Endothelial cell of hepatic sinusoid (primary cell): Measurements from ENCODE around the gene ZNF444.
"Not testable (repeated sequence)": the region's sequence is repeated elsewhere in the genome, so short reads cannot be mapped to it uniquely, and the experiment has no call there.

Source experiments
- in situ Hi-C: cut with HindIII; loops from 2 replicates; pipeline ENCODE4 v1.10.0; 2017; ENCODE audit warnings: low sequenced_read_pairs

Gene ZNF444

DNA sequence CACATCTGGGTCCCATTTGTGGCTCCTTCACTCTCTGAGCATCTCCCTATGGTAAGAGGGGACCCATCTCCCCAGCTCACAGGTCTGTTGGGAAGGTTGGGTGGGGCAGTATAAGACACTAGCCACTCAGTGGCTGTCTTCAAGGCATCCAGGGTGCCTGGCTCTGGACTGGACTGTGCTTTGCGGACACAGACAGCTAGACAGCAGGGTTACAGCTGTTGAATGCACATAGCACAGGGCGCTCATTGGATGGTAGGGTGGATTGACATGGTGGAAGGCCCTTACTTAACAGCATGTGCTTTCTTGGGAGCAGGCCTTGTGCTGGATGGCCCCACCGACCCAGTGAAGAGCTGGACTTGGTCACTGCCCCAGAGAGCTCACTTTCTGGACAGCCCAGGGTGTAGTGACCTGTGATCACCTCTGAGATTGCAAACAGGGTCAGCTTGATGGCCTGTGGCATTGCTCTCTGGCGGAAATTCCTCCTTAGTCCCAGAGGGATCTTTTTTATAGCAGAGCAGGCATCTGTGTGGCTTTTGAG is 1.9 kb downstream of the ZNF444 start:
- in situ Hi-C loops = no loop called here

DNA sequence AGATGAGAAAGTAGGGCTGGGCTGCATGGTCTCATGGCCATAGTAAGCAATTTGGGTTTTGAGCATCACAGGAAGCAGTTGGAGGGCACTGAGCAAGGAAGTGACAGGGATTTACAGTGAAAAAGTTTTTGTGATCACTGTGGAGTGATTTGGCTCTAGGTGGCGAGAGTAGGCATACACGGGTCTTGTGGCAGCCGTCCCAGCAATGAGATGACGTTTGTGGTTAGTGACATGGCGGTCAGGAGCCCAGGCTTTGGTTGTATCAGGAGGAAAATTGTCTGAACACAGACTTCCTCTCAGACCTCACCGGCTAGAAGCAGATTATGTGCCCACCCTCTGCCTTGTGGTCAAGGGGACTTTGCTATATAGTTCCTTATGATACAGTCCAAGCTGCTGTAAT is 3.3 kb downstream of the ZNF444 start:
- in situ Hi-C loops = no loop called here

DNA sequence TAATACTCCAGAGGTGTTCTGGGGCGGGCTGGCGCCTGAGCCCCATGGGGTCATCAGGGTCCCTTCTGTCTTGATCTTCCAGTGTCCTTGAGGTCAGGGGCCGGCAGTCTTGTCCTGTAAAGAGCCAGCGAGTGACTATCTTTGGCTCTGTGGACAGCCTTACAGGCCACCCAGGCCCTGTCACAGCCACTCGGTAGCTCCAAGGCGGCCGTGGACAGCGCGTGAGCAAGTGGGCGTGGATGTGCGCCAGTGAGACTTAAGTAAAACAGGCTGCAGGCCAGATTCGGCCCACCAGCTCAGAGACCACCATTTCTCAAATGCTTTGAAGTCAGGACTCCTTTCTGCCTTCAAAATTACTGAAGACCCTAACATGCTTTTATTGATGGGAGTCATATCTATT is 3.7 kb downstream of the ZNF444 start:
- in situ Hi-C loops = no loop called here

DNA sequence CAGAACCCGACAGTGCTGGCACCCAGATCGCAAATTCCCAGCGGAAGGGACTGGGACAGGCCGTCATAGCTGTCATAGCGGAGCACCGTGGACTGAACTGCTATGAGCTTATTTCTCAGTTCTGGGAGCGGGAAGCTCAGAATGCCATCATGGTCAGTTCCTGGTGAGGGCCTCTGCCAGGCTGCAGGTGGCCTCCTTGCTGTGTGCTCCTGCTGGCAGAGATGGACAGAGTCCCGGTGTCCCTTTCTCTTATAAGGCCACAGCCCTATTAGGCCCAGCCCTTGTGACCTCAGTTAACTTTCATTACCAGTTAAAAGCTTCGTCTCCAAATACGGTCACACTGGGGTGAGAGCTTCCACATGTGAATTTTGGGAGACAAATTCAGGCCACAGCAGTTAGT is 4.6 kb downstream of the ZNF444 start:
- in situ Hi-C loops = no loop called here

DNA sequence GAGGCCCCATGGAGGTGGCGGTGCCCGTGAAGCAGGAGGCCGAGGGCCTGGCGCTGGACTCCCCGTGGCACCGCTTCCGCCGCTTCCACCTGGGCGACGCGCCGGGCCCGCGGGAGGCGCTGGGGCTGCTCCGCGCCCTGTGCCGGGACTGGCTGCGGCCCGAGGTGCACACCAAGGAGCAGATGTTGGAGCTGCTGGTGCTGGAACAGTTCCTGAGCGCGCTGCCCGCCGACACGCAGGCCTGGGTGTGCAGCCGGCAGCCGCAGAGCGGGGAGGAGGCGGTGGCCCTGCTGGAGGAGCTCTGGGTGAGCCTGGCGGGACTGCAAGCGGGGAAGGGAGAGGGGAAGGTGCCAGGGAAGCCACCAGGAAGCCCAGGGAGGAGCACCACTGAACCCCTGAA is 5.8 kb downstream of the ZNF444 start:
- in situ Hi-C loops = no loop called here

DNA sequence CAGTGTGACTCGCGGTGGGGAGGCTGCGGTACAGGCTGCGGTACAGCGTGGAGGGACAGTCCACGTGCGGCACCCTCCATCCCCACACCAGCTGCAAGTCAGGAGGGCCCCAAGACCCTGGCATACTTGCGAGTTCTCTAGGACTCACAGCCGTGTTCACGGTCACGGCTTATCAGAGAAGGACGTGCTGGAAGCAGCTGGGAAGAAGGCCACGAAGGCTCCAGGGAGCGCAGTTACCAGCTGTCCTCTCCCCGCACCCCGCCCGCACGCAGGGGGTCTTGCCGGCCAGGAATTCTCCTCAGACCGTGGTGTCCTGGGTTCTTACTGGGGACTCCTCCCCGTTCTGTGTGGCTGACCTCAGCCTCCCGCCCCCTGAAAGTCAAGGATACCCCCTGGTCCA is 6.2 kb downstream of the ZNF444 start:
- in situ Hi-C loops = no loop called here

DNA sequence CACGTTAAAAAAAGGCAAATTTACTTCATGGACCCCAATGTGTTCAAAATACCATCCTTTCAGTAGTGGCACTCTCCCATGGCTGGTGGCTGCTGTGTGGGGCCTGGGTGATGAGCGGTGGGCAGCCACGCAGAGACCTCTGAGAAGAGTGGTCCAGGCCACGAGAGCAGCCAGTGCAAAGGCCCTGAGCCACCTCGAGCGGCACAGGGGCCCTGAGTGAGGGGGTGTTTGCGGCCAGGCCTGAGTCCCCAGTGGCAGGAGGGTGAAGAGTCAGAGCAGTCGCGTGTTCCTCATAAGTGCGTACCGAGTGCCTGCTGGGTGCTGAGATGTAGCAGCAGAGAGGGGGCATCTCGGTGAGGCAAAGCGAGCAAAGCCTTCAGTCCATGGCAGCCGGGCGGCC is 7.0 kb downstream of the ZNF444 start:
- in situ Hi-C loops = no loop called here

DNA sequence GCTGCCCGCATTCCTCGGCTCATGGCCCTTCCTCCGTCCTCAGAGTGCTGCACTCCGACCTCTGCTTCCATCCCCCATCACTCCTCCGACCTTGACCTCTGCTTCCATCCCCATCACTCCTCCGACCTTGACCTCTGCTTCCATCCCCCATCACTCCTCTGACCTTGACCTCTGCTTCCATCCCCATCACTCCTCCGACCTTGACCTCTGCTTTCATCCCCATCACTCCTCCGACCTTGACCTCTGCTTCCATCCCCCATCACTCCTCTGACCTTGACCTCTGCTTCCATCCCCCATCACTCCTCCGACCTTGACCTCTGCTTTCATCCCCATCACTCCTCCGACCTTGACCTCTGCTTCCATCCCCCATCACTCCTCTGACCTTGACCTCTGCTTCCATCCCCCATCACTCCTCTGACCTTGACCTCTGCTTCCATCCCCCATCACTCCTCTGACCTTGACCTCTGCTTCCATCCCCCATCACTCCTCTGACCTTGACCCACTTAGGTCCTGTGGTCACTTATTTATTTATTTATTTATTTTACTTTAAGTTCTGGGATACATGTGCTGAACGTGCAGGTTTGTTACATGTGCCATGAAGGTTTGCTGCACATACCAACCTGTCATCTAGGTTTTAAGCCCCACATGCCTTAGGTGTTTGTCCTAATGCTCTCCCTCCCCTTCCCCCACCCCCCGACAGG is 8.0 kb downstream of the ZNF444 start:
- in situ Hi-C loops = not testable (repeated sequence)

DNA sequence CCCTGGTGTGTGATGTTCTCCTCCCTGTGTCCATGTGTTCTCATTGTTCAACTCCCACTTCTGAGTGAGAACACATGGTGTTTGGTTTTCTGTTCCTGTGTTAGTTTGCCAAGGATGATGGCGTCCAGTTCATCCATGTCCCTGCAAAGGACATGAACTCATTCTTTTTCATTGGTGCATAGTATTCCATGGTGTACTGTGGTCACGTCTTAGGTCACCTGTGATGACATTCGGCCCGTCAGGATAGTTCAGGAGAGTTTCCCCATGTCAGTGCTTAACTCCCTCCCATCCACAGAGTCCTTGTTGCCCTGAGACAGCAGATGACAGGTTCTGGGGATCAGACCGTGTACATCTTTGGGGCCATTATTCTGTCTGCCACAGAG is 8.6 kb downstream of the ZNF444 start:
- in situ Hi-C loops = no loop called here

DNA sequence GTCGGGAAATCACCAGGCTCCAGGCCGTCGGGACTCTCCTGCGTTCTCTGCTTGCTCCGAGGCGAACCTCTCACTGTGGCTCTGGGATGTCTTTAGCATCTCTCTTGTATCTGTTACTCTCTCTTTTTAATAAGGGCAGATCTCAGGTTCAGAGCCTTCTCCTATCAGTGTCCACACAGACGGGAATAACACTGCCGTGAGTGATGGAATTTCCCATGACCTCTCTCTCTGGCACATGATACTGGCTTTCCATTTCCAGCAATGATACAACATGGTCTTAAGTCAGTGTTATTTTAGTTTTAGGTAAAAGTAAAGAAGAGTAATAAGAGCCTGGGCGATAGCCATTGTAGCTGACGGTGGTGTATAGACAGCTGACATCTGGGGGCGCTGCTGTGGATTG is 9.3 kb downstream of the ZNF444 start:
- in situ Hi-C loops = no loop called here

DNA sequence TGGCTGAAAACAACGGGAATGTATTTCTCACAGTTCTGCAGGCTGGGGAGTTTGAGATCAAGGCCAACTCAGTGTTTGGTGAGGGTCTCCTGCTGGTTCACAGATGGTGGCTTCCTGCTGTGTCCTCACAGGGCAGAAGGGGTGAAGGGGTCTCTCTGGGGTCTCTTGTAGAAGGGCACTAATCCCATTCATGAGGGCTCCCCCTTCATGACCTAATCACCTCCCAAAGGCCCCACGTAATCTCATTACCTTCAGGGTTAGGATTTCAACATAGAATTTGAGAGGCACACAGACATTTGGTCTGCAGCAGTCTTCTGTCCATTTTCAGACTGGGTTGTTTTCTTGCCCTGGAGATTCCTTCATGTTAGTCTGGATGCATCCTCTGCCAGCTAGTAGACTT is 11.6 kb downstream of the ZNF444 start:
- in situ Hi-C loops = no loop called here

DNA sequence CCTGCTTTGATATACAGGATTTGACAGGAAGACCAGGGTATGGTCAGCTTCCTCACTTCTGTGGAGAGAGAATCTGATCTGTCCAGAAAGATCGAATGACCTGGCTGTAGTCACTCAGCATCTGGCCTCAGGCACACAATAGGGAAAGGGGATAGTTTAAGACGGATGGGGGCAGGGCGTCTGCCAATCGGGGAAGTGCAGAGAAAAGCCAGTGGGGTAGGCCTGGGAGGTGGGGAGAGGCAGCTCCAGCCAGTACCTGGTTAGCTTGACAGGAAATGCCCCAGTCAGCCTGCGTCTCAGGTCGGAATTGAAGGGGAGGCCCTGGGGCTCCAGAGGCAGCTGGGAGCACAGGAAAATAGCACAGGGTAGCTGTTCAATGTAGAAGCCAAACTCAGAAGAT is 12.4 kb downstream of the ZNF444 start:
- in situ Hi-C loops = no loop called here

DNA sequence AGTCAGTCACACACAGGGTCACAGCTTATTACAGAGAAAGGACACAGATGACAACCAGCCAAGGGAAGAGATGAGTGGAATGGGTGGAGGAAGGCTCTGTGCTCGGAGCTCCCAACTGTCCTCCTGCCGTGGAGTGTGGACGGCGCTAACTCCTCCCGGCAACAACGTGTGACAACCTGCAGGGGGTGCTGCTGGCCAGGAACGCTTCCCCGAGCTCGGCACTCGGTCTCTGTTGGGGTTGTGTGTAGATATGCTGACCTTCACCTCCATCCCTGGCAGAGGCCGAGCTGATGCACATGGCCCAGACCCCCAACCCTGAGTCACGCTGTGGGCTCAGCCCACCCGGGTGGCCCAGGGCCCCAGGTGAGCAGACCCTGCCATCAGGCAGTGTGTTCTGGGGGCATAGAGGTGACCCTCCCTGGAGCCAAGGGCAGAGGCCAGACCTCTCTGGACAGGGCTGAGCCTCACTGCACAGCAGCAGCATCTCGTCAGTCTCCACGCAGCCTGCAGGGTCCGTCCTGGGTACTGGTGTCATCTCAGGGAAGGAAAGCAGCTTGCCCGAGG is 14.1 kb downstream of the ZNF444 start:
- in situ Hi-C loops = loop anchor here (5.0 kb wide), 1 partner anchor 58 kb away; no protein-coding TSS in a partner anchor

DNA sequence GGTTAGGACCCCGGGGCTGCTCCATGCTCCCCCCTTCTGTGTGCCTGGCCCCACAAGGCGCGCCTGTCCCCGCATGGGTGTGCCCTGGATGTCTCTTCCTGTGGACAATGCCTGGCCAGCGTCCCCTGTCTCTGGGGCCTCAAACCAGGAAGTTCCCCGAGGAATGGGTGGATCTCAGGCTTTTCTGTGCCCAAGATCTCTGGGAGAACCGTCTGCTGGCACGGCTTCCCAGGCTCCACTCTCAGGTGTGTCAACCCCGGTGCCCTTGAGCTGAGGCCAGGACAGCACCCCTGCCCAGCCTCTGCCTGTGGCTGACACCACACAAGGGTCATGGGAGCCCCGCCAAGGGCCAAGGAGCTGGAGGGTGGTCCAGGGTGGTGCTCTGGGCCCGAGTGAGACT is 15.7 kb downstream of the ZNF444 start:
- in situ Hi-C loops = loop anchor here (5.0 kb wide), 1 partner anchor 59 kb away; no protein-coding TSS in a partner anchor

DNA sequence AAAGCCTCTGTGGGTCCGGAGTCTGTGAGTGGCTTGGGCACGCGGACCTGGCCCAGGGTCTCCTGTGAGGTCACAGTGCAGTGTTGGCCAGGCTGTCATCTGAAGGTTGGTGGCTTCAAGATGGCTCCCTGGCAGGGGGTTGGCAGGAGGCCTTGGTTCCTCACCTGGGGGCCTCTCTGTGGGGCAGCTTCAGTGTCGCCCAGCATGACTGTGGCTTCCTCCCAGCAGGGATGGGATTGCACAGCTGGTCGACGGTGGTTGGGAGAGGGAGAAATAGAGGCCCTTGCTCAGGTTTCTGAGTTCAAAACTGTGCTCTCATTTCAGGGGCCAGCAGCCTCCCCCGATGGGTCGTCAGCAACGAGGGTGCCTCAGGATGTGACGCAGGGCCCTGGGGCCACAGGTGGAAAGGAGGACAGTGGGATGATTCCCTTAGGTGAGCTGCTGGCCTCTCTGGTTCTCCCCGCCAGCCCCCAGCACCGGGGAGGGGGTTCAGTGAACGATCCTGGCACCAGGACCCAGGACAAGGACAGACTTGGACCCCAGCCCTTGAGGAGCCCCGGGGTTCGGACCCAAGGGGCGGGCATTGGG is 17.2 kb downstream of the ZNF444 start:
- in situ Hi-C loops = loop anchor here (5.0 kb wide), 1 partner anchor 61 kb away; no protein-coding TSS in a partner anchor

DNA sequence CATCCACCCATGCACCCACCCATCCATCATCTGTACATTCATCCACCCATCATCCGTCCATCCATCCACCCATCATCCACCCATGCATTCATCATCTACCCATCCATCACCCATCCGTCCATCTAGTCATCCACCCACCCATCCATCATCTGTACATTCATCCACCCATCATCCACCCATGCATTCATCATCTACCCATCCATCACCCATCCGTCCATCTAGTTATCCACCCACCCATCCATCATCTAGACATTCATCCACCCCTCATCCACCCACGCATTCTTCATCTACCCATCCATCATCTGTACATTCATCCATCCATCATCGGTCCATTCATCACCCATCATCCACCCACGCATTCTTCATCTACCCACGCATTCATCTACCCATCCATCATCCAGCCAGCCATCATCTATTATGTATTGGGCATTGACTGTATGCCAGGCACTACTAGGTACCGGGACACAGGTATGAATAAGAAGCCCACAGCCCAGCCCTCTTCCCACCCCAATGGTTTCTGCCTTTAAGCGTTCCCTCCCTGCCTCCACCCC is 18.0 kb downstream of the ZNF444 start:
- in situ Hi-C loops = loop anchor here (5.0 kb wide), 1 partner anchor 62 kb away; no protein-coding TSS in a partner anchor

DNA sequence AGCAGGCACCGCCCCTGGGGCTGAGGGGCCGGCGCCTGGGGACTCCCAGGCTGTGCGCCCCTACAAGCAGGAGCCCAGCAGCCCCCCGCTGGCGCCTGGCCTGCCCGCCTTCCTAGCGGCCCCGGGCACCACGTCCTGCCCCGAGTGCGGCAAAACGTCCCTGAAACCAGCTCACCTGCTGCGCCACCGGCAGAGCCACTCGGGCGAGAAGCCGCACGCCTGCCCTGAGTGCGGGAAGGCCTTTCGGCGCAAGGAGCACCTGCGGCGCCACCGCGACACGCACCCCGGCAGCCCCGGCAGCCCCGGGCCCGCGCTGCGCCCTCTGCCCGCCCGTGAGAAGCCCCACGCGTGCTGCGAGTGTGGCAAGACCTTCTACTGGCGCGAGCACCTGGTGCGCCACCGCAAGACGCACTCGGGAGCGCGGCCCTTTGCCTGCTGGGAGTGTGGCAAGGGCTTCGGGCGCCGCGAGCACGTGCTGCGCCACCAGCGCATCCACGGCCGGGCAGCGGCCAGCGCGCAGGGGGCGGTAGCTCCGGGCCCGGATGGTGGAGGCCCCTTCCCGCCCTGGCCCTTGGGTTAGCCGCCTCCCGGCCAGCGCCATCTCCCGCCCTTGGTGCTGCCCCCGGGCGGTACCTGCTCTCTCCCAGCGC is 18.7 kb downstream of the ZNF444 start:
- in situ Hi-C loops = loop anchor here (5.0 kb wide), 1 partner anchor 62 kb away; no protein-coding TSS in a partner anchor

DNA sequence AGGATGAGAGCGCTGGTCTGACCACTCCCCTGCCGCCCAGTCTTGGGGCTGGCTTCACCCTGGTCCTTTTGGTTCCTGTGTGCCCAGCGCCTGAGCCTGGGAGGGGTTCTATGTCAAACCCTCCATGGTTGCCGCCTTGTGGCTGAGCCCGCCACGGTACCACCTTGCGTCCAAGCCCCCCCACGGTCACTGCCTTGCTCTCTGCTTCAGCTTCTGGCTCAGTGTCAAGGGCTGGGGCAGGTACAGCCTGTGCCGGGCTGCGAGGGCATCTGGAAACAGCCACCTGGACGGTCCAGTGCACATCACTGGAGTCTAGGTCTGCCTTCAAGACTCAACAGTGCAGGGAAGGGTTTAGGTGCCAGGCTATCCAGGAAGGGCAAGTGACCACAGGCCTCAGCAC is 20.4 kb downstream of the ZNF444 start:
- in situ Hi-C loops = no loop called here

DNA sequence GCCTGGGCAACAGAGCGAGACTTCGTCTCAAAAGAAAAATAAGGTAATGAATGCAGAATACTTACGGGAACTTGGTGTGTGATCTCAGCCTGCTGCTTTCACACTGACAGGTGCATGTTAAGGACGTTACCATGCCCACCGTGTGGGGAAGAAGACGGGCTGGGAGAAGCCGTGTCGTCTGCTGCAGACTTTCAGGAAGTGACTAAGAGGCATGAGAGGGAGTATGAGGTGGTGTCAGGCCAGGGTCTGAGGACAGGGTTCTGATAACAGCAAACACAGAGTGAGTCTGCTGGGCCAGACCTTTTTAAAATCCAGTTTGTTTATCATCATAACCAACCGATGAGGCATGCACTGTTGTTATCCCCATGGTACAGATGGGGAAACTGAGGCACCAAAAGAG is 21.2 kb downstream of the ZNF444 start:
- in situ Hi-C loops = no loop called here

DNA sequence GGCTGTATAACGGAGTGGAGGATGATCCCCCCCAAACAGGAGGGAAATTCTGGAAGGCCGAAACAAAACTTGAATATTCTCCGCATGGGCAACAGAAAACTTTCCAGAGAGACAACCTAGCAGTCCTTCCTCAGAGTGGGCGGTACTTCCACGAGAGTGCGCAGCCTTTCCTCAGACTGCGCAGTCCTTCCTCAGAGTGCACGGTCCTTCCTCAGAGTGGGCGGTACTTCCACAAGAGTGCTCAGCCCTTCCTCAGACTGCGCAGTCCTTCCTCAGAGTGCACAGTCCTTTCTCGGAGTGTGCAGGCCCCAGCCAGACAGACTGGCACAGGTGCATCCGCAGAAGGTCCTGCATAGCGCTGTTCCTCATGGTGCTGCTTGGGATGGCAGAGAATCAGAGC is 22.0 kb downstream of the ZNF444 start:
- in situ Hi-C loops = no loop called here

DNA sequence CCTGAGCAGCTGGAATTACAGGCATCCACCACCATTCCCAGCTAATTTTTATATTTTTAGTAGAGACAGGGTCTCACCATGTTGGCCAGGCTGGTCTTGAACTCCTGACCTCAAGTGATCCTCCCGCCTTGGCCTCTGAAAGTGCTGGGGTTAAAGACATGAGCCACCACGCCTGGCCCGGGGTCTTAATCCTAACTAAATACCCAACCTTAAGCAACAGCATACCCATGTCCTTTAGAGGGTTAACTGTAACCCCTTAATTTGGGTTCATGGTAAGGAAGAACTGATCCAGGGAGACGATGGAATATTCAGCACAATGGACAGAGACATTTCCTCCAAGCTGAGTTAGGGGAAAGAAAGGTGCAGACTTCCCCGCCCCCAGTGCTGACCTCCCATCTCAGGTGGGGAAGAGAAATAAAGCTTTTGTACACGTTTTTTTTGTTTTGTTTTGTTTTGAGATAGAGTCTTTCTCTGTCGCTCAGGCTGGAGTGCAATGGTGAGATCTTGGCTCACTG is 26.0 kb downstream of the ZNF444 start:
- in situ Hi-C loops = no loop called here
